Heart left ventricle (tissue), 16 donors: Measurements from ENCODE around the gene ELL. TPM values are rescaled to one million over a fixed set of nuclear protein-coding genes. Genes with fewer than 3 reads are reported as not detected.
A peak's percentile ranks its signal among the peaks of the same experiment; 100 is the strongest.

Source experiments
- ATAC-seq, 4 donors: fragments of 200-7000 bp; cut with Tn5 transposase; one replicate each; pipeline ENCODE4 v1.9.1; 2020 to 2022; ENCODE audit warnings: moderate library complexity in 4 of 4, mild to moderate bottlenecking in 3 of 4, moderate number of reproducible peaks in 1 of 4
- DNase-seq, 5 donors: peaks; one replicate each; pipeline ENCODE4 v3.0.0-alpha.2; 2020
- H3K27ac ChIP-seq, 12 donors: fragments of 200-600 bp; sonication (generic) in 4 of 12; one replicate each; pipeline versions ENCODE4 v1.5.0 to v1.8.0; 2016 to 2022; ENCODE audit warnings: mild to moderate bottlenecking in 2 of 12
- H3K27me3 ChIP-seq, 9 donors: fragments of 200-600 bp; sonication (generic) in 2 of 9; one replicate each; pipeline versions ENCODE4 v1.5.1 to v1.8.0; 2016 to 2022; ENCODE audit warnings: mild to moderate bottlenecking in 3 of 9
- H3K36me3 ChIP-seq, 9 donors: fragments of 200-600 bp; sonication (generic) in 2 of 9; one replicate each; pipeline versions ENCODE4 v1.5.0 to v1.8.0; 2018 to 2022; ENCODE audit warnings: mild to moderate bottlenecking in 2 of 9
- H3K4me1 ChIP-seq, 12 donors: fragments of 200-600 bp; sonication (generic) in 4 of 12; one replicate each; pipeline versions ENCODE4 v1.5.0 to v1.8.0; 2016 to 2022; ENCODE audit warnings: mild to moderate bottlenecking in 3 of 12
- H3K4me3 ChIP-seq, 12 donors: fragments of 200-600 bp; sonication (generic) in 4 of 12; one replicate each; pipeline versions ENCODE4 v1.5.0 to v1.8.0; 2017 to 2022; ENCODE audit warnings: mild to moderate bottlenecking in 9 of 12, moderate library complexity in 4 of 12
- H3K9me3 ChIP-seq, 12 donors: fragments of 200-600 bp; sonication (generic) in 4 of 12; one replicate each; pipeline versions ENCODE4 v1.5.0 to v1.8.0; 2016 to 2022; ENCODE audit warnings: mild to moderate bottlenecking in 1 of 12
- CTCF ChIP-seq, 12 donors: fragments of 200-600 bp; sonication (generic) in 4 of 12; IDR thresholded peaks; one replicate each; pipeline versions ENCODE4 v1.5.0 to v1.8.0; 2018 to 2022; ENCODE audit warnings: antibody characterized with exemption in 12 of 12, mild to moderate bottlenecking in 5 of 12
- POLR2A ChIP-seq, 2 donors: fragments of 450-650 bp; IDR thresholded peaks; one replicate each; pipeline ENCODE4 v1.6.1; 2017; ENCODE audit warnings: antibody characterized with exemption in 2 of 2, mild to moderate bottlenecking in 2 of 2, moderate library complexity in 2 of 2
- WGBS, 4 donors: extraction: QIAGEN DNeasy Blood & Tissue Kit in 2 of 4; methylation state at CpG; one replicate each; pipeline versions ENCODE4 v1.1.5 to v1.1.7; 2013 to 2018; 5-methylcytosine and 5-hydroxymethylcytosine counted together
- intact Hi-C, 10 donors: fragments of 100-400 bp; cut with DNase I; formaldehyde crosslinking; loops; one replicate each; pipeline versions ENCODE4 v1.11.1 to v1.14.2; 2022
- polyA plus RNA-seq, 2 donors: library from polyadenylated mRNA; stranded (reverse); fragments of 200-250 nt; gene quantifications; one replicate each; pipeline ENCODE4 v1.2.3, GENCODE V29; 2013
- total RNA-seq, 9 donors: library from RNA; depleted of rRNA in 2 of 9; stranded (reverse); fragments of >200 nt in 2 of 9; fragmentation: NEBNext Ultra II Directional in 3 of 9; extraction: Animal tissue kit (Norgen Biotek cat#: 25700) in 3 of 9; gene quantifications; one replicate each; pipeline versions ENCODE4 v1.1.0 to v1.2.4, GENCODE V29; 2016 to 2023
- donor health status: ischemic (EF 13 %, LVEDD 7.1; RV severe dilation, severe dysfunction).
- donor health status: healthy with polysubstance abuse.
- donor health status: DM: no; HTN: yes; CAD: no.
- donor health status: DM: no; HTN: no; CAD: no.
- donor health status: ischemic (EF 25% LVEDD 6.9; RV normal size, moderate dysfunction).
- donor health status: ischemic (EF 25% LVEDD 5.7; RV mildly dilated, moderate dysfunction).
- donor health status: healthy.
- donor health status: DM: yes; HTN: yes; CAD: no.
- donor health status: ischemic (EF 35%, LVEDD 5.7; RV mildly dilated, moderate dysfunction).
- donor health status: nonischemic (EF 11% LVEDD 7.7; RV severe dilation, severe dysfunction).
- donor health status: DM: yes; HTN: yes; CAD: no.
- donor health status: PGD.
- donor health status: ischemic (EF 29% LVEDD 5.4; RV normal size, mild dysfunction).
- donor health status: nonischemic (EF 23%, LVEDD 6.1; RV moderate dilation, normal function).

ELL gene
- total and polyA plus RNA-seq, 11 donors: 5.9 to 17.8 (median 7.3) TPM

GRCh38 chr19:18503337-18503970 is 18.4 kb downstream of the ELL start:
- Histone ChIP-seq H3K27ac (peak overlapping the region in 11 of 12 donors; percentile 18 to 93 (median 75)), H3K9me3 (no peaks in the 10 kb centered on the region), H3K4me1 (peaks cover 58 to 100% (median 100%) of the 10 kb centered on the region in 12 donors), H3K27me3 (no peaks in the 10 kb centered on the region), H3K36me3 (no peaks in the 10 kb centered on the region), H3K4me3 (no peak overlapping the region)
- intact Hi-C loops: loop anchor here in 1 of 10 donors (5.0 kb wide), 1 partner anchor 36 kb away; no protein-coding TSS in a partner anchor
- ATAC-seq: no peak
- no peak for DNase-seq
- WGBS, 4 donors: 43 to 57% (median 52%) methylated on average over 11 to 15 of the region's 15 CpGs
- TF ChIP-seq CTCF (IDR thresholded peaks at IDR 0.05): no peak
- TF ChIP-seq POLR2A (IDR thresholded peaks at IDR 0.05): no peak

- Histone ChIP-seq H3K4me3 (no peak overlapping the region), H3K4me1 (peaks cover 57 to 100% (median 96%) of the 10 kb centered on the region in 12 donors), H3K36me3 (no peaks in the 10 kb centered on the region), H3K27ac (peak overlapping the region in 11 of 12 donors; percentile 0 to 93 (median 75)), H3K9me3 (no peaks in the 10 kb centered on the region), H3K27me3 (no peaks in the 10 kb centered on the region)
- ATAC-seq: peak in 2 of 4 donors; percentile 5 to 14
- 46 to 57% (median 52%) methylated on average over 17 of the region's 17 CpGs for WGBS, 4 donors
- TF ChIP-seq POLR2A (IDR thresholded peaks at IDR 0.05): no peak
- no peak for TF ChIP-seq CTCF (IDR thresholded peaks at IDR 0.05)
- intact Hi-C loops: loop anchor here in 1 of 10 donors (5.0 kb wide), 1 partner anchor 35 kb away; no protein-coding TSS in a partner anchor
- DNase-seq: peak in 3 of 5 donors; percentile 53 to 77 (median 73)
Measured at GRCh38 chr19:18502638-18503294, 19.1 kb downstream of the ELL start.

DNA sequence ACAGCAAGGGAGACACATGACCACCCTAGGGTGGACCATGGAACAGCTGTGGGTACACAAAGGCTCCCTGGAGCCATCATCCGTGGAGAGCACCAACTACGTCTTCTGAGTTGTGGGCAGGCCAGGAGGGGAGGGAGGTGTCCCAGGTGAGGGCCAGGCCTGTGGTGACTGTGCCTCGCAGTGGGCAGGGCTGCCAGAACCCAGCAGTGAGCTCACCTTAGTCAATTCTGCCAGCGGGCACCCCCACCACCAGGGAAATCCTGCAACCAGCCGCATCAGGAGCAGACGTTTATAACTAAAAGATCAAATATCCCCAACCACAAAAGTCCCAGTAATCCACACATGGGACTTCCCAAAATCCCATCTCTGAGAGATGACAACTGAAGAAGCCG is 19.6 kb downstream of the ELL start:
- H3K27ac ChIP-seq: peak overlapping the region; percentile 0 to 93 (median 72)
- no peaks in the 10 kb centered on the region for H3K36me3 ChIP-seq
- H3K9me3 ChIP-seq: no peaks in the 10 kb centered on the region
- DNase-seq: no peak
- TF ChIP-seq POLR2A (IDR thresholded peaks at IDR 0.05) (no peak), CTCF (IDR thresholded peaks at IDR 0.05) (no peak)
- intact Hi-C loops: loop anchor here in 1 of 10 donors (5.0 kb wide), 1 partner anchor 35 kb away; no protein-coding TSS in a partner anchor
- H3K27me3 ChIP-seq: no peaks in the 10 kb centered on the region
- ATAC-seq: no peak
- H3K4me3 ChIP-seq: no peak overlapping the region
- 73 to 81% (median 76%) methylated on average over 4 to 7 of the region's 7 CpGs for WGBS, 4 donors
- H3K4me1 ChIP-seq: peaks cover 53 to 100% (median 92%) of the 10 kb centered on the region in 12 donors

GRCh38 chr19:18501832-18502231 is 20.0 kb downstream of the ELL start:
- no peaks in the 10 kb centered on the region for H3K27me3 ChIP-seq
- TF ChIP-seq CTCF (IDR thresholded peaks at IDR 0.05): no peak
- peaks cover 51 to 100% (median 90%) of the 10 kb centered on the region in 12 donors for H3K4me1 ChIP-seq
- WGBS, 4 donors: 35 to 60% (median 55%) methylated on average over 9 of the region's 9 CpGs
- H3K36me3 ChIP-seq: no peaks in the 10 kb centered on the region
- ATAC-seq (peak; percentile 39 to 61 (median 52)), DNase-seq (peak in 4 of 5 donors; percentile 56 to 85 (median 72))
- intact Hi-C loops: loop anchor here in 1 of 10 donors (5.0 kb wide), 1 partner anchor 35 kb away; no protein-coding TSS in a partner anchor
- H3K4me3 ChIP-seq: no peak overlapping the region
- H3K9me3 ChIP-seq: no peaks in the 10 kb centered on the region
- H3K27ac ChIP-seq: peak overlapping the region; percentile 43 to 93 (median 76)
